Neuronal stem cell (in vitro differentiated cells): Measurements from ENCODE around the gene MFSD6.

Experiments
- DNase-seq: peaks from one replicate; pipeline ENCODE4 v3.0.0-alpha.2; 2013; ENCODE audit warnings: low spot score
- H2AFZ ChIP-seq: one replicate; pipeline ENCODE4 v1.6.1; 2013; ENCODE audit warnings: mild to moderate bottlenecking, low read length, inconsistent platforms
- H2AK5ac ChIP-seq: 2 replicates; pipeline ENCODE4 v1.6.1; 2013; ENCODE audit warnings: low read depth, mild to moderate bottlenecking, inconsistent platforms, low read length, moderate library complexity, mixed read lengths
- H2BK120ac ChIP-seq: 2 replicates; pipeline ENCODE4 v1.6.1; 2013; ENCODE audit warnings: low read depth, mild to moderate bottlenecking, inconsistent platforms, low read length, moderate library complexity, mixed read lengths
- H2BK12ac ChIP-seq: one replicate; pipeline ENCODE4 v1.6.1; 2013; ENCODE audit warnings: low read length, inconsistent platforms
- H2BK15ac ChIP-seq: 2 replicates; pipeline ENCODE4 v1.6.1; 2013; ENCODE audit warnings: mild to moderate bottlenecking, low read length, inconsistent platforms, mixed read lengths
- H2BK5ac ChIP-seq: one replicate; pipeline ENCODE4 v1.6.1; 2013; ENCODE audit warnings: inconsistent platforms, mild to moderate bottlenecking, low read length, moderate library complexity
- H3K14ac ChIP-seq: one replicate; pipeline ENCODE4 v1.6.1; 2013; ENCODE audit warnings: low read length, inconsistent platforms
- H3K18ac ChIP-seq: 2 replicates; pipeline ENCODE4 v1.6.1; 2013; ENCODE audit warnings: low read length, inconsistent platforms
- H3K23ac ChIP-seq: 2 replicates; pipeline ENCODE4 v1.6.1; 2013; ENCODE audit warnings: low read depth, mild to moderate bottlenecking, mixed read lengths, low read length, inconsistent platforms; ENCODE audit not compliant: poor library complexity
- H3K27ac ChIP-seq: replicated peaks from 3 replicates; pipeline ENCODE4 v1.5.1; 2013; ENCODE audit warnings: low read length, inconsistent platforms
- H3K27me3 ChIP-seq, 3 experiments: 2 replicates each; pipeline ENCODE4 v1.6.1; 2013; ENCODE audit warnings: low read length in 3 of 3, mild to moderate bottlenecking in 2 of 3, inconsistent platforms in 1 of 3, low read depth in 1 of 3, mixed read lengths in 1 of 3, moderate library complexity in 1 of 3; ENCODE audit not compliant: control insufficient read depth in 3 of 3, insufficient read depth in 3 of 3
- H3K36me3 ChIP-seq, 2 donors: replicated peaks in 1 of 2; 2 replicates each; pipeline ENCODE4 v1.6.1; 2013; ENCODE audit warnings: low read length in 2 of 2; ENCODE audit not compliant: control insufficient read depth in 2 of 2, insufficient read depth in 2 of 2
- H3K4ac ChIP-seq: 2 replicates; pipeline ENCODE4 v1.6.1; 2013; ENCODE audit warnings: inconsistent platforms, mild to moderate bottlenecking, low read length, moderate library complexity
- H3K4me1 ChIP-seq, 2 donors: 1 replicate in 1 of 2; 2 replicates in 1 of 2; pipeline ENCODE4 v1.6.1; 2013; ENCODE audit warnings: low read length in 2 of 2, low read depth in 1 of 2; ENCODE audit not compliant: control insufficient read depth in 2 of 2, insufficient read depth in 1 of 2
- H3K4me2 ChIP-seq: one replicate; pipeline ENCODE4 v1.6.1; 2013; ENCODE audit warnings: mild to moderate bottlenecking, low read length, inconsistent platforms; ENCODE audit not compliant: insufficient read depth, poor library complexity, severe bottlenecking
- H3K4me3 ChIP-seq, 2 donors: 2 replicates each; pipeline ENCODE4 v1.5.1; 2013; ENCODE audit warnings: low read length in 2 of 2, mild to moderate bottlenecking in 2 of 2, inconsistent platforms in 1 of 2, moderate library complexity in 1 of 2
- H3K79me1 ChIP-seq: one replicate; pipeline ENCODE4 v1.6.1; 2013; ENCODE audit warnings: low read depth, mild to moderate bottlenecking, inconsistent platforms, low read length, moderate library complexity
- H3K9ac ChIP-seq: one replicate; pipeline ENCODE4 v1.6.1; 2013; ENCODE audit warnings: mild to moderate bottlenecking, low read depth, low read length, inconsistent platforms; ENCODE audit not compliant: poor library complexity
- H3K9me3 ChIP-seq, 2 donors: replicated peaks in 1 of 2; 2 replicates each; pipeline versions ENCODE3 to v1.6.1; 2013; ENCODE audit warnings: low read length in 2 of 2, mild to moderate bottlenecking in 2 of 2, inconsistent platforms in 1 of 2, low read depth in 1 of 2, mixed read lengths in 1 of 2, moderate library complexity in 1 of 2; ENCODE audit not compliant: control insufficient read depth in 2 of 2, insufficient read depth in 1 of 2
- H4K8ac ChIP-seq: one replicate; pipeline ENCODE4 v1.6.1; 2013; ENCODE audit warnings: low read depth, mild to moderate bottlenecking, inconsistent platforms, low read length, moderate library complexity
- H4K91ac ChIP-seq: one replicate; pipeline ENCODE4 v1.6.1; 2013; ENCODE audit warnings: low read length, low read depth, mild to moderate bottlenecking, inconsistent platforms; ENCODE audit not compliant: poor library complexity
- WGBS, 2 donors: extraction: QIAGEN DNeasy Blood & Tissue Kit; methylation state at CpG; one replicate each; pipeline ENCODE4 v1.1.7; 2013; ENCODE audit warnings: missing lambda C conversion rate in 2 of 2, mixed read lengths in 1 of 2; ENCODE audit not compliant: insufficient read length in 2 of 2, insufficient replicate concordance in 1 of 2; ENCODE audit errors: extremely low coverage in 2 of 2; 5-methylcytosine and 5-hydroxymethylcytosine counted together

The MFSD6 gene

GRCh38 chr2:190452433-190452832 lies 44.3 kb downstream of the MFSD6 start:
- Histone ChIP-seq H3K27ac (no peak overlapping the region), H2AK5ac (no peak overlapping the region), H2BK12ac (no peak overlapping the region), H3K4me1 (no peaks in the 10 kb centered on the region), H3K4me3 (no peak overlapping the region), H3K79me1 (no peaks in the 10 kb centered on the region), H3K9me3 (no peaks in the 10 kb centered on the region), H3K36me3 (no peaks in the 10 kb centered on the region), H2BK120ac (no peak overlapping the region), H3K23ac (no peak overlapping the region), H2BK5ac (no peak overlapping the region), H2BK15ac (no peak overlapping the region), H3K27me3 (no peaks in the 10 kb centered on the region), H3K9ac (no peak overlapping the region), H3K14ac (no peak overlapping the region), H3K4me2 (no peak overlapping the region), H2AFZ (no peak overlapping the region), H3K4ac (no peak overlapping the region), H4K91ac (no peak overlapping the region), H4K8ac (no peak overlapping the region), H3K18ac (no peak overlapping the region)
- no CpG with 5 or more reads among the region's 1 CpG for WGBS, 2 donors
- no peak for DNase-seq

- H2AK5ac ChIP-seq = no peak overlapping the region
- no peak for DNase-seq
- H4K91ac ChIP-seq = no peak overlapping the region
- no peak overlapping the region for H3K9ac ChIP-seq
- H2BK15ac ChIP-seq = no peak overlapping the region
- H3K4ac ChIP-seq = no peak overlapping the region
- no peak overlapping the region for H3K4me2 ChIP-seq
- H3K4me1 ChIP-seq = no peaks in the 10 kb centered on the region
- H2BK12ac ChIP-seq = no peak overlapping the region
- no peak overlapping the region for H3K23ac ChIP-seq
- no peak overlapping the region for H2BK120ac ChIP-seq
- H4K8ac ChIP-seq = no peak overlapping the region
- H3K9me3 ChIP-seq = no peaks in the 10 kb centered on the region
- H2BK5ac ChIP-seq = no peak overlapping the region
- no peak overlapping the region for H3K14ac ChIP-seq
- no peak overlapping the region for H3K18ac ChIP-seq
- WGBS, 2 donors = no CpG with 5 or more reads among the region's 2 CpGs
- no peak overlapping the region for H3K4me3 ChIP-seq
- no peak overlapping the region for H3K27ac ChIP-seq
- no peaks in the 10 kb centered on the region for H3K36me3 ChIP-seq
- H3K27me3 ChIP-seq = no peaks in the 10 kb centered on the region
- no peak overlapping the region for H2AFZ ChIP-seq
- no peaks in the 10 kb centered on the region for H3K79me1 ChIP-seq
These were observed 46.6 kb downstream of the MFSD6 start for GRCh38 chr2:190454795-190455194.

GRCh38 chr2:190455358-190456095 lies 47.4 kb downstream of the MFSD6 start:
- no peaks in the 10 kb centered on the region for H3K36me3 ChIP-seq
- DNase-seq = no peak
- WGBS, 2 donors = no CpG with 5 or more reads among the region's 7 CpGs
- H3K9me3 ChIP-seq = no peaks in the 10 kb centered on the region
- no peaks in the 10 kb centered on the region for H3K79me1 ChIP-seq
- H2BK15ac ChIP-seq = no peak overlapping the region
- H3K4me1 ChIP-seq = no peaks in the 10 kb centered on the region
- H3K27ac ChIP-seq = no peak overlapping the region
- H3K27me3 ChIP-seq = no peaks in the 10 kb centered on the region
- no peak overlapping the region for H2AFZ ChIP-seq
- H2AK5ac ChIP-seq = no peak overlapping the region
- H3K4me3 ChIP-seq = no peak overlapping the region
- no peak overlapping the region for H3K18ac ChIP-seq
- H2BK5ac ChIP-seq = no peak overlapping the region
- no peak overlapping the region for H3K4me2 ChIP-seq
- no peak overlapping the region for H3K23ac ChIP-seq
- H4K8ac ChIP-seq = no peak overlapping the region
- no peak overlapping the region for H3K4ac ChIP-seq
- H2BK12ac ChIP-seq = no peak overlapping the region
- no peak overlapping the region for H3K9ac ChIP-seq
- no peak overlapping the region for H4K91ac ChIP-seq
- no peak overlapping the region for H3K14ac ChIP-seq
- no peak overlapping the region for H2BK120ac ChIP-seq

GRCh38 chr2:190456833-190457232 lies 48.7 kb downstream of the MFSD6 start:
- H3K27ac ChIP-seq = no peak overlapping the region
- H3K23ac ChIP-seq = no peak overlapping the region
- H3K4me1 ChIP-seq = no peaks in the 10 kb centered on the region
- no peak overlapping the region for H3K4me2 ChIP-seq
- H2BK15ac ChIP-seq = no peak overlapping the region
- H3K4ac ChIP-seq = no peak overlapping the region
- H3K9me3 ChIP-seq = no peaks in the 10 kb centered on the region
- H3K14ac ChIP-seq = no peak overlapping the region
- DNase-seq = no peak
- no peak overlapping the region for H2BK5ac ChIP-seq
- H3K27me3 ChIP-seq = no peaks in the 10 kb centered on the region
- H3K4me3 ChIP-seq = no peak overlapping the region
- no peak overlapping the region for H2AK5ac ChIP-seq
- H3K9ac ChIP-seq = no peak overlapping the region
- H3K18ac ChIP-seq = no peak overlapping the region
- H4K91ac ChIP-seq = no peak overlapping the region
- H2BK120ac ChIP-seq = no peak overlapping the region
- no peaks in the 10 kb centered on the region for H3K36me3 ChIP-seq
- no peak overlapping the region for H2BK12ac ChIP-seq
- no peak overlapping the region for H2AFZ ChIP-seq
- H4K8ac ChIP-seq = no peak overlapping the region
- H3K79me1 ChIP-seq = no peaks in the 10 kb centered on the region
- WGBS, 2 donors = no CpG with 5 or more reads among the region's 7 CpGs
